ENCODE results near the gene TSEN54. TPM values are rescaled to one million over a fixed set of nuclear protein-coding genes. Genes with fewer than 3 reads are reported as not detected.

Gene TSEN54
- total and polyA plus RNA-seq, 2 experiments from 2014 or later, result 45.9 to 62.5 TPM

GRCh38 chr17:75542229-75542628, 25.9 kb downstream of the TSEN54 start:
- H4K20me1 ChIP-seq (replicated peaks; ENCODE audit: insufficient read depth), result peaks cover 6% of the 10 kb centered on the region; the same call in 1 of the 2 replicates
- ATAC-seq, result peak; percentile 14; the same call in 2 of the 3 replicates
- H3K4me2 ChIP-seq, result no peak overlapping the region
- H3K36me3 ChIP-seq (ENCODE audit: insufficient read depth), result no peaks in the 10 kb centered on the region
- TF ChIP-seq ZNF462 (CRISPR knock-in tag; IDR thresholded peaks at IDR 0.05), result no peak
- no peak for TF ChIP-seq CREB1 (CRISPR knock-in tag; IDR thresholded peaks at IDR 0.05; ENCODE audit: low read depth)
- TF ChIP-seq ETS1 (IDR thresholded peaks at IDR 0.05), result no peak
- TF ChIP-seq ZNF331 (CRISPR knock-in tag; IDR thresholded peaks at IDR 0.05; ENCODE audit: low read depth), result no peak
- TF ChIP-seq POLR2AphosphoS5 (IDR thresholded peaks at IDR 0.05; ENCODE audit: low read depth), result no peak
- no peak for TF ChIP-seq CTCF (conservative IDR thresholded peaks at IDR 0.05; ENCODE audit: low read depth in 2 of 2)
- no peak for TF ChIP-seq EZH2phosphoT487 (IDR thresholded peaks at IDR 0.05; ENCODE audit: unreplicated experiment)
- TF ChIP-seq NANOG (IDR thresholded peaks at IDR 0.05; ENCODE audit: borderline replicate concordance), result no peak
- no peak for TF ChIP-seq STAT1 (IDR thresholded peaks at IDR 0.05; ENCODE audit: unreplicated experiment)
- TF ChIP-seq JUNB (IDR thresholded peaks at IDR 0.05; ENCODE audit: unreplicated experiment), result no peak
- TF ChIP-seq REST (IDR thresholded peaks at IDR 0.05; ENCODE audit: unreplicated experiment), result no peak
- no peak for TF ChIP-seq ZNF114 (CRISPR knock-in tag; IDR thresholded peaks at IDR 0.05)
- TF ChIP-seq EZH2 (IDR thresholded peaks at IDR 0.05; ENCODE audit: low read depth, unreplicated experiment), result no peak
- H3K27ac ChIP-seq (ENCODE audit: low read depth), result no peak overlapping the region
- Mint-ChIP-seq H3K4me3 (no peak overlapping the region; the same call in 2 of the 3 replicates), H3K27ac (no peak overlapping the region; the same call in 1 of the 2 replicates), H3K4me1 (peaks cover 29% of the 10 kb centered on the region), H3K36me3 (ENCODE audit: low read depth) (no peaks in the 10 kb centered on the region), H3K27me3 (ENCODE audit: insufficient read depth, low read depth, poor library complexity) (peaks cover 7% of the 10 kb centered on the region), H3K9me3 (no peaks in the 10 kb centered on the region)
- H2AFZ ChIP-seq, result no peak overlapping the region
- DNase-seq (ENCODE audit: low spot score), result no peak
- no peaks in the 10 kb centered on the region for H3K79me2 ChIP-seq (replicated peaks; ENCODE audit: insufficient read depth)
- H3K27me3 ChIP-seq (ENCODE audit: insufficient read depth), result no peaks in the 10 kb centered on the region
- H3K4me1 ChIP-seq (ENCODE audit: insufficient read depth), result no peaks in the 10 kb centered on the region
- H3F3A ChIP-seq (replicated peaks; ENCODE audit: low read depth), result no peaks in the 10 kb centered on the region
- H3K9me2 ChIP-seq (ENCODE audit: insufficient read depth), result no peaks in the 10 kb centered on the region
- H3K4me3 ChIP-seq, result no peak overlapping the region

All from GM23338 (cell line).